Spinal cord (tissue), 10 donors: ENCODE results near the gene CUL4A. TPM values are rescaled to one million over a fixed set of nuclear protein-coding genes. Genes with fewer than 3 reads are reported as not detected.

Experiments
- DNase-seq, 6 donors: peaks; one replicate each; pipeline versions ENCODE4 v3.0.0 to v3.0.0-alpha.2; 2013 to 2015; ENCODE audit warnings: low spot score in 6 of 6, low read depth in 4 of 6
- H3K27ac ChIP-seq: one replicate; pipeline ENCODE4 v1.5.1; 2013; ENCODE audit warnings: low read depth, low read length, control low read depth
- H3K27me3 ChIP-seq: one replicate; pipeline ENCODE4 v1.6.1; 2013; ENCODE audit warnings: low read length; ENCODE audit not compliant: control insufficient read depth, insufficient read depth
- H3K36me3 ChIP-seq: one replicate; pipeline ENCODE4 v1.6.1; 2013; ENCODE audit warnings: low read length; ENCODE audit not compliant: control insufficient read depth, insufficient read depth
- H3K4me1 ChIP-seq: one replicate; pipeline ENCODE4 v1.6.1; 2013; ENCODE audit warnings: low read length; ENCODE audit not compliant: control insufficient read depth, insufficient read depth
- H3K4me3 ChIP-seq: one replicate; pipeline ENCODE4 v1.5.1; 2013; ENCODE audit warnings: low read depth, low read length, control low read depth
- H3K9me3 ChIP-seq: one replicate; pipeline ENCODE4 v1.6.1; 2013; ENCODE audit warnings: low read length; ENCODE audit not compliant: control insufficient read depth, insufficient read depth
- WGBS: methylation state at CpG from one replicate; pipeline ENCODE4 v1.1.5; 2013; ENCODE audit warnings: missing lambda C conversion rate; ENCODE audit not compliant: insufficient coverage; 5-methylcytosine and 5-hydroxymethylcytosine counted together
- polyA plus RNA-seq, 2 donors: library from polyadenylated mRNA; unstranded; fragments of 120-200 nt; gene quantifications; one replicate each; pipeline ENCODE4 v1.2.1, GENCODE V29; 2013; ENCODE audit not compliant: insufficient read length in 2 of 2
- total RNA-seq, 2 donors: library from RNA; depleted of rRNA in 1 of 2; stranded (reverse); fragments of 120-200 nt in 1 of 2; fragments of >200 nt in 1 of 2; gene quantifications; one replicate each; pipeline versions ENCODE4 v1.2.3 to v1.2.4, GENCODE V29; 2013 to 2014
- donor health status: healthy.

CUL4A gene
- total and polyA plus RNA-seq, 4 donors: 45.3 to 64.5 (median 55.3) TPM

DNA sequence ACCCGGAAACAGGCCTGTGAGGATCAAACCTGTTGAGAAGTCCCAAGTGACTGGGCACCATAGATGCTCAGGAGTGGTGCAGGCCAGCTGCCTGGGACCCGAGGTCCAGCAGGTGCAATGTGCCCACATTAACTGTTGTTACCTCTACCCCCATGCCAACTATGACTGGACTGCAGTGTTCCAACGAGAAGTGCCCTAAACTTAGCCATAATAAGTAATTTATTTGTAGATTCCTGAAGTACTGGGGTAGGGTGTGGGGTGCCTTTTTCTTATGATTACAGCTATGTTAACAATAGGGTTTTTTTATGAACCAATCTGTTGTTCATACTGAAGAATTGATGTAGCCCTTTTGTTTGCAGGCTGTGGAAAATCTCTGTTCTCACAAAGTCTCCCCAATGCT lies 9.2 kb downstream of the CUL4A start:
- Histone ChIP-seq H3K27me3 (no peaks in the 10 kb centered on the region), H3K9me3 (no peaks in the 10 kb centered on the region), H3K4me3 (no peak overlapping the region), H3K27ac (no peak overlapping the region), H3K4me1 (peaks cover 11% of the 10 kb centered on the region), H3K36me3 (peaks cover 45% of the 10 kb centered on the region)
- no peak for DNase-seq
- WGBS: 100% methylated on average over 2 of the region's 3 CpGs

DNA sequence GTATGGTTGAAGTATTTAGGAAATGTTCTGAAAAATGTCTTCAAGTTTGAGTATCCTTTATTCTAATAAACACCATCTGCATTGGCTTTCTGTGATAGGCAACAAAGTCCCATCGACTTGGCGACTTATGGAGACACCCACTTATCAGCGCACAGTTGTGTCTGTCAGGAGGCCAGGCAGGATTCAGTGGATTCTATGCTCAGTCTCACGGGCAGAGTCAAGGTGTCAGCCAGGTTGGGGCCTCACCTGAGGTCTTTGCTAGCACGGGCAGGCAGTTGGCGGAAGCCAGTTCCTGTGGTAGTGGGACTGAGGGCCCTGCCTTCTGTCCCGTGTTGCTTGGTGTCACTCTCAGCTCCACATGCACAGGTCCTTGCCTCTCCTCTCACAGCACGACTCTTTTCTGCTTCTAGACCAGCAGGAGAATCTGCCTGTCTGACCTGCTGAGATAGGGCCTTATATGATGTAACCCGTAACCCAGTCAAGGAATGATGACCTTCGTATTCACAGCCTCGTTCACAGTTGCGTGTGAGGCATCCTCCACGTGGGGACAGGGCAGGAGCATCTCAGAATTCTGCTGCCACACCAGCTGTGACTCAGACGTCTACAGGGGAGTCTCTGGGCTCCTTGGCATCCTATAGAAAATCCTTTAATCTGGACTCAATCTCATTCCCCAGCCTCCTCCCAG lies 10.0 kb downstream of the CUL4A start:
- H3K27me3 ChIP-seq: no peaks in the 10 kb centered on the region
- H3K4me1 ChIP-seq: peaks cover 11% of the 10 kb centered on the region
- peaks cover 53% of the 10 kb centered on the region for H3K36me3 ChIP-seq
- no peak for DNase-seq
- H3K27ac ChIP-seq: no peak overlapping the region
- 95% methylated on average over 13 of the region's 14 CpGs for WGBS
- H3K4me3 ChIP-seq: no peak overlapping the region
- H3K9me3 ChIP-seq: no peaks in the 10 kb centered on the region

DNA sequence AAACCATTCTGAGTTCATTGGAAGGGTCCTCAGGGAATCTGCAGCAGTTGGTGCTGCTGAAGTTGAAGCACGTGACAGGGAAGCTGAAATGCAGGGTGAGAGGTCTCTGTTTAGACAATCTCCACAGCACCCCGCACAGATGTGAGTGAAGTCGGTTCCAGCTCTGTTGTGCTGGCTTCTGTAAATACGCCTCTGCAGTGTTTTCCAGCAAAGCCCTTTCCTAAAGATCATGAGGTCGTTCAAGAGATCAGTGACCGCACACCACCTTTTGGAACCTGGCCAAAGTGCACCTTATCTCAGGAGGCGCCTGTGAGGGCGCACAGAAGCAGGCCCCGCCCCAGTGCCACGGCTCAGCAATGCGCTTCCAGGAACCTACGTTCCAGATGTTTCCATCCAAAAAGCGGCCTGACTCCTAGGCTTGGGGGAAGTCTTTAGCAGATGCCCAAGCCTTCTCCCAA lies 10.8 kb downstream of the CUL4A start:
- DNase-seq: peak in 1 of 6 donors; percentile 22
- Histone ChIP-seq H3K36me3 (peaks cover 55% of the 10 kb centered on the region), H3K4me1 (peaks cover 8% of the 10 kb centered on the region), H3K27me3 (no peaks in the 10 kb centered on the region), H3K9me3 (no peaks in the 10 kb centered on the region), H3K27ac (no peak overlapping the region), H3K4me3 (no peak overlapping the region)
- 92% methylated on average over 13 of the region's 13 CpGs for WGBS

DNA sequence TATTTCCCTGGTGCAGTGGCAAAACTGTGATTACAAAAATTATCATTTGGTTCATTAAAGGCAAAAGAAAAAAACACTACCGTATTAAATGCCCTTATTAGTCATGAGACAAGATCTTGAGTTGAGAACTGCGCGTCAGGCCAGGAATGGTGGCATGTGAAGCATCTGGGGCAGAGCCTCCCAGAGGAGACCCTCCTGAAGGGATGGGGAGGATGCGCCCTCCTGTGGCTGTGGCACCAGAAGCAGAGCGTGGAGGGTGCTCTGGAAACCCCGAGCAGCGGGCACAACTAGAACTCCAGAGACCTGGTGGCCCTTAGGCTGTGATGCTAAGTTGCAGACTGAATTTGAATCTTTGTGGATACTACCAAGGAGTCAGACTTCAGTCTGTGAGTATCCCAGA lies 11.5 kb downstream of the CUL4A start:
- H3K4me3 ChIP-seq: no peak overlapping the region
- no peak overlapping the region for H3K27ac ChIP-seq
- DNase-seq: peak in 1 of 6 donors; percentile 8
- H3K4me1 ChIP-seq: peaks cover 2% of the 10 kb centered on the region
- H3K27me3 ChIP-seq: no peaks in the 10 kb centered on the region
- 100% methylated on average over 7 of the region's 7 CpGs for WGBS
- no peaks in the 10 kb centered on the region for H3K9me3 ChIP-seq
- peaks cover 59% of the 10 kb centered on the region for H3K36me3 ChIP-seq

DNA sequence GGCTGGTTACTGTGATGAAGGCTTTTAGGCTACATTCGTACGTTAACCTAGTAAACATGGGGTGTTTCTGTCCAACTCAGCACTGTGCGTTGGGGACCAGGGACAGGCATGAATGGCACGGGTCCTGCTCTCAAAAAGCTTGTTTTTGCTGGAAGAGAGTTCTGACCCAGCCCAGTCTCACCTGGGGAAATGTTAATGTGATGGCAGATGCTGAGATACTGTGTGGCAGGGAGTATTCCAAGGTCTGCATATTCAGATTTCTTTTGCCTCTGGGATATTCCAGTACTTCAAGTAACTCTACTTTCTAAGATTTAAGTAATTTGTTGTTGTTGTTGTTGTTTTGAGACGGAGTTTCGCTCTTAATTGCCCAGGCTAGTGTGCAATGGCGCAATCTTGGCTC lies 13.7 kb downstream of the CUL4A start:
- Histone ChIP-seq H3K27ac (no peak overlapping the region), H3K36me3 (peaks cover 75% of the 10 kb centered on the region), H3K4me3 (no peak overlapping the region), H3K27me3 (no peaks in the 10 kb centered on the region), H3K9me3 (no peaks in the 10 kb centered on the region), H3K4me1 (no peaks in the 10 kb centered on the region)
- DNase-seq: no peak
- WGBS: over 99% methylated on average over 7 of the region's 7 CpGs

DNA sequence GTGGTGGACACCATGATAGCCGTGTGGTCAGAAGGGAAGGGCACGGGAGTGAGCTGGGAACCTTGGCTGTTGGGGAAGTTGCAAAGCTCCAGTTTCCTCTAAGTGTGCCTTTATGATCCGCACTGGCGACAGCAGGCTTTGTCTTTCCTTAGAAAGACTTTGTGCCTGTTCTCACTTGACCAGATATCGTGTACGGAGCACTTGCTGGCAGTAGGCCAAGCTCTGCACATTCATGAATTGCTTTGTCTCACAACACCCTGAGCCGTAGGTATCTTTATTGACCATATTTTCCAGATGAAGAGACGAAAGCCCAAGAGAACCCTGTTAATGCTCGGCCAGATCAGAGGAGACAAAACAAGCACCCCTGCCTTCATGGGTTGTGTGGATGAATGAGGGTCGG lies 15.1 kb downstream of the CUL4A start:
- 64% methylated on average over 10 of the region's 10 CpGs for WGBS
- Histone ChIP-seq H3K4me3 (no peak overlapping the region), H3K9me3 (no peaks in the 10 kb centered on the region), H3K27ac (no peak overlapping the region), H3K27me3 (no peaks in the 10 kb centered on the region), H3K36me3 (peaks cover 80% of the 10 kb centered on the region), H3K4me1 (no peaks in the 10 kb centered on the region)
- peak in 2 of 6 donors; percentile 11 to 34 for DNase-seq

DNA sequence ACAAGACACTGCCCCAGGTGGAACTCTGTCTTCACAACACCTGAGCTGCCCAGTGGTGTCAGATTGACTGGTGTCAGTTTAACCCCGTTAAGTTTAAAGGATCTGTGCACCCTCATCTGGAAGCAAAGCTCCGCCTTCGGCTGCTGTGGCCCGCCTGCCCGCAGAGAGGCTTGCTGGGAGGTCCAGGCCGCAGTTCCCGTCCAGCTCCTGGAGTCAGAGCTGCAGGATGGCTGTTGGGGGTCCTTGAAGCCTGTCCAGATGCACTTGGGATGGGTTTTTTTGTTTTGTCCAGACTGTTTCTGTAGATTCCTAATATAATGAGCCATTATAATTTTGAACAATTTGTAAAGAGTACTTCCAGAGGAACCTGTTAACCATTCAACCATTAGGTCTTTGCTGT lies 16.1 kb downstream of the CUL4A start:
- H3K9me3 ChIP-seq: no peaks in the 10 kb centered on the region
- 84% methylated on average over 5 of the region's 7 CpGs for WGBS
- H3K4me1 ChIP-seq: no peaks in the 10 kb centered on the region
- no peak for DNase-seq
- no peak overlapping the region for H3K27ac ChIP-seq
- H3K36me3 ChIP-seq: peaks cover 78% of the 10 kb centered on the region
- no peak overlapping the region for H3K4me3 ChIP-seq
- H3K27me3 ChIP-seq: no peaks in the 10 kb centered on the region

DNA sequence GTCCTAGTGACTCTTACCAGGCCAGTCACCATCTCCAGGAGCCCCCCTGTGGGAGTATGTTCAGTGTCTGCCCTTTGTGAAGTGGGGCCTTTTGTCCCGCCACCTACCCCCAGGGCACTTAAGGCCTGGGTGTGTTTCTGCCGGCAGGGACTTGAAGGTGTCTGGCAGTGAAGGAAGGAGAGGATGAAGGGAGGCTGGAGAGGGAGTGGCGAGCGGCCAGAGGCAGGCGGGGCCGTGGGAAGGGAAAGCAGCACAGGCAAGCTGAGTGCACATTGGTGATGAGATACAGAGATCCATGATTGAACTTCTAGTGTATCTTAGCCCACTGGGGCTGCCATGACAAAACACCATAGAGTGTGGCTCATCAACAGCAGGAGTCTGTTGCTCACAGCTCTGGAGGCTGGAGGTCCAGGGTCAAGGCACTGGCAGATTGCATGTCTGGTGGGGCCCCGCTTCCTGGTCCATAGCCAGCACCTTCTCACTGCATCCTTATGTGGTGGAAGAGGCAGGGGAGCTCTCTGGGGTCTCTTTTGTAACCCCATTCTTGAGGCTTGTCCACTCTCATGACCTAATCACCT lies 17.5 kb downstream of the CUL4A start:
- WGBS: 95% methylated on average over 6 of the region's 7 CpGs
- H3K27ac ChIP-seq: no peak overlapping the region
- DNase-seq: no peak
- no peaks in the 10 kb centered on the region for H3K4me1 ChIP-seq
- peaks cover 80% of the 10 kb centered on the region for H3K36me3 ChIP-seq
- no peaks in the 10 kb centered on the region for H3K27me3 ChIP-seq
- H3K4me3 ChIP-seq: no peak overlapping the region
- H3K9me3 ChIP-seq: no peaks in the 10 kb centered on the region

DNA sequence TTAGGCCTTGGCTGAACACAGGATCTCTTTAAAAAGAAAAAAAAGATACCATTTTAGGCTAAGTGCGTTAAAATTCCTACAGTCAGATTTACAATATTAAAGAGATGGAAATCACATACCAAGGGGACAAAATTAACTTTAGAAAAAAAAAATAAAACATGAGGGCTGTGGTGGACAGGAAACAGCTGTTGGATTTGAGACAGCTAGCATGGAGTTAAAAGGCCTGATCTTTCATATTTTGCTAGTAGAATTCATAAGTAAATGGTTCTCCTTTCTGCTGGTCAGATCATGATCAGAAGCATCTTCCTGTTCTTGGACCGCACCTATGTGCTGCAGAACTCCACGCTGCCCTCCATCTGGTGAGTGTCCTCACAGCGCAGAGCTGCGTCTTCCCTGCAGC lies 19.7 kb downstream of the CUL4A start:
- Histone ChIP-seq H3K27me3 (no peaks in the 10 kb centered on the region), H3K4me1 (no peaks in the 10 kb centered on the region), H3K9me3 (no peaks in the 10 kb centered on the region), H3K4me3 (no peak overlapping the region), H3K27ac (no peak overlapping the region), H3K36me3 (peaks cover 77% of the 10 kb centered on the region)
- no peak for DNase-seq
- 87% methylated on average over 4 of the region's 5 CpGs for WGBS

DNA sequence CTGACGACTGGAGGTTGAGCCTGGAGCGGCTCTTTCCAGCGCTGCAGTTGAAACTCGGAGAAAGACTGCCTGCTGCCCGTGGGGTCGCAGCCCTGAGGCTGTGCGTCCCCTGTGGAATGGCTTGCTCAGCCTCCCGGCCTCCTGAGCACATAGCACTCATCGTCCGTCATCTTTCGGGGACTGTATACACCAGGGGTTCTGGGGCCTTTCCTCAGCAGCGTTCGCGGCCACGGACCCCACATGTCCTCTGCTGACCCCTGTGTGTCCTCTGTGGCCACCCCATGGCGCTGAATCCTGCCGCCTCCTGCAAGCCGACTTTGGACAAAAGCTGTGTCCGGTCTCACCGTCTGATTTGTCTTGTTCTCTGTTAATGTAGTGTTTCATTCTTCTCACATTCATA lies 20.4 kb downstream of the CUL4A start:
- H3K27ac ChIP-seq: no peak overlapping the region
- WGBS: 95% methylated on average over 15 of the region's 20 CpGs
- DNase-seq: no peak
- no peak overlapping the region for H3K4me3 ChIP-seq
- no peaks in the 10 kb centered on the region for H3K4me1 ChIP-seq
- H3K27me3 ChIP-seq: no peaks in the 10 kb centered on the region
- no peaks in the 10 kb centered on the region for H3K9me3 ChIP-seq
- H3K36me3 ChIP-seq: peaks cover 76% of the 10 kb centered on the region
